ENCODE results near the gene GMNC.
"Not testable (repeated sequence)": the region's sequence is repeated elsewhere in the genome, so short reads cannot be mapped to it uniquely, and the experiment has no call there.

The GMNC gene

GRCh38 chr3:190862209-190863118, at the start of gene GMNC:
Gene GMNC (minus strand): TSS chr3:190862694. CDS start chr3:190862615, 79 bp downstream.
- peak; percentile 42 for DNase-seq

- DNase-seq, result no peak
Observed at GRCh38 chr3:190911382-190911781, 48.9 kb upstream of the GMNC start.

- DNase-seq, result no peak
Observed at GRCh38 chr3:190909908-190910307, 47.4 kb upstream of the GMNC start.

- DNase-seq, result no peak
Observed at GRCh38 chr3:190903156-190903555, 40.7 kb upstream of the GMNC start.

- no peak for DNase-seq
Observed at GRCh38 chr3:190902292-190902691, 39.8 kb upstream of the GMNC start.

GRCh38 chr3:190892395-190892902, 30.0 kb upstream of the GMNC start:
- DNase-seq, result no peak

GRCh38 chr3:190886945-190887344, 24.5 kb upstream of the GMNC start:
- DNase-seq, result no peak

GRCh38 chr3:190883973-190884832, 21.7 kb upstream of the GMNC start:
- peak; percentile 45 for DNase-seq

GRCh38 chr3:190883141-190883540, 20.6 kb upstream of the GMNC start:
- no peak for DNase-seq

GRCh38 chr3:190877925-190878324, 15.4 kb upstream of the GMNC start:
- no peak for DNase-seq

- not testable (repeated sequence) for DNase-seq
Observed at GRCh38 chr3:190876433-190876832, 13.9 kb upstream of the GMNC start.

GRCh38 chr3:190875061-190875460, 12.6 kb upstream of the GMNC start:
- not testable (repeated sequence) for DNase-seq

GRCh38 chr3:190870127-190870526, 7.6 kb upstream of the GMNC start:
- DNase-seq, result no peak

- DNase-seq, result no peak
Observed at GRCh38 chr3:190867071-190867470, 4.6 kb upstream of the GMNC start.

- no peak for DNase-seq
Observed at GRCh38 chr3:190865828-190866227, 3.3 kb upstream of the GMNC start.

GRCh38 chr3:190865419-190865818, 2.9 kb upstream of the GMNC start:
- DNase-seq, result no peak

- DNase-seq, result no peak
Observed at GRCh38 chr3:190864002-190864401, 1.5 kb upstream of the GMNC start.

GRCh38 chr3:190863119-190863465, 598 bp upstream of the GMNC start:
- DNase-seq, result no peak

- no peak for DNase-seq
Observed at GRCh38 chr3:190860521-190860920, 2.0 kb downstream of the GMNC start.

- no peak for DNase-seq
Observed at GRCh38 chr3:190855151-190855550, 7.3 kb downstream of the GMNC start.

GRCh38 chr3:190854062-190854461, 8.4 kb downstream of the GMNC start:
- DNase-seq, result no peak

GRCh38 chr3:190853464-190853863, 9.0 kb downstream of the GMNC start:
- no peak for DNase-seq

GRCh38 chr3:190849607-190850006, 12.9 kb downstream of the GMNC start:
- no peak for DNase-seq

GRCh38 chr3:190848870-190849269, 13.6 kb downstream of the GMNC start:
- DNase-seq, result no peak
